Measurements from ENCODE around the gene CAPZB. TPM values are rescaled to one million over a fixed set of nuclear protein-coding genes. Genes with fewer than 3 reads are reported as not detected.
"Not testable (repeated sequence)": the region's sequence is repeated elsewhere in the genome, so short reads cannot be mapped to it uniquely, and the experiment has no call there.

Gene CAPZB
- total RNA-seq, 1 experiment from 2014 or later: 201 TPM

DNA sequence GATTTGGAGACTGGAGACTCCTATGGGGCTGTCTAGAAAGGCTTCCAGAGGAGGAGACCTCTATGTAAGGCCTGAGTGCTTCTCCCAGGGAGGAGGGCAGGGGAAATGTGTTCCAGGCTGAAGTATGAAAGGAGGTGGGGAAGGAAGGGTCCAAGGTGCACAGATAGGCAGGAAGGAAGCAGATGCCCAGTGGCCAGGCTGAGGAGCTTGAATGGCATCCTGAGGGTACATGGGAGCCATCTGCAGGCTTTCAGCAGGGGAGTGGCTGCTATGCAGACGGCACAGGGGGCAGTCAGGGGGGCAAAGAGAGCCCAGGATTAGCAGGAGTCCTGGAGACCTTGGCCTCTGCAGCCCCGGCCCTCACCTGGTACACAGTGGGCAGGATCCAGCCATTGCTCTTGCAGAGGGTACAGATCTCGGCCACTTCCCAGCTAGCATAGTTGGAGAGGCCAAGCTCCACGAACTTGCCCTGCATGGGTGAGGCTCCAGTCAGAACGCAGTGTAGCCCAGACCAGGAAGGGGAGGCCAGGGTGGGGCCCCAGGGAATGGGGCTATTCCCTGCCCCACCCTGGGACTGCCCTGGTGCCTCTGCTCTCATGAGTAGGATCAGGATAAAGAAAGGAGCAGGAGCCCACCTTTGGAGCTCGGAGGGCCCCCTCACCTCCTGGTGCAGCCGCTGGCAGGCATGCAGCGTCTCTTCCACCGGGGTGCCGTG is 177.4 kb downstream of the CAPZB start:
- Histone ChIP-seq H3K4me3 (ENCODE audit: insufficient read depth, low read depth, low read length) (no peak overlapping the region), H3K36me3 (replicated peaks; ENCODE audit: control insufficient read depth, insufficient read depth, low read length) (peaks cover 17% of the 10 kb centered on the region), H3K27me3 (ENCODE audit: control insufficient read depth, insufficient read depth, low read length) (peaks cover 3% of the 10 kb centered on the region; the same call in 1 of the 2 replicates)
- no peak for DNase-seq

DNA sequence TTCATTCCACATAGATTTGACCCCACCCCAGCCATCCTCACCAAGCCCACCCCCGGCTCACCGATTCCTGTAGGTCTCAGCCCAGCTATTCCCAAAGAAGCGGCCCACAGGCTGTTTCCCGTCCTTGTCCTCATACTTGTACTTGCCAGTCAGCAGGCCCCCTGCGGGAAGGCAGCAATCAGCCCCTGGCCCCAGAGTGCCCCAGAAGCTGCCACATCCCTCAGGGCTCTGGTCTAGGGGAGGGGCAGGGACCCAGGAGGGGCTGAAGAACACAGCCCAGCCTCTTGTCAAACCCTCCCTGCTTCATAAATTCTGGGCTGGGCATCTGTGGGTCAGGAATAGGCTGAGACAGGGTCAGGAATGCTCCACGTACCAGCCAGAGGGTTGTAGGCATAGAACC is 178.4 kb downstream of the CAPZB start:
- Histone ChIP-seq H3K27me3 (ENCODE audit: control insufficient read depth, insufficient read depth, low read length) (peaks cover 3% of the 10 kb centered on the region; the same call in 1 of the 2 replicates), H3K4me3 (ENCODE audit: insufficient read depth, low read depth, low read length) (no peak overlapping the region), H3K36me3 (replicated peaks; ENCODE audit: control insufficient read depth, insufficient read depth, low read length) (peaks cover 17% of the 10 kb centered on the region)
- DNase-seq: no peak

DNA sequence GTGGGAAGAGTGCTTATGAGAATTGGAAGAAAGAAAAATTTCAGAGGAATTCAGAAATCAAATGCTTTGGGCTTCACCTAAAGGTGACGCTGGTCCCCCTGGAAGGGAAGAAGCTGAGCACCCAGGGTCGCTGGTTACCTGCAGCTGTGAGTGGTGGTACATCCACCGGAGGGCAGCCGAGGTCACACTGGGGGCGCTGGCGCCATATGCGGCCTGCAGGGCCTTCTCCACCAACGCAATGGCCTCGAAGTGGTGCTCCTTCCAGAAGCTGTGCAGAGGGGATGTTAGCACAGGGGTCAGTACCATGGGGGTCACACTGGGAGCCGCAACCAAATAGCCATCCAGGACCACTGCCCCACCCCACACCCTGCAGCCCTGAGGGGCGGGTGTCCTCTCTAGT is 179.5 kb downstream of the CAPZB start:
- H3K36me3 ChIP-seq (replicated peaks; ENCODE audit: control insufficient read depth, insufficient read depth, low read length): peaks cover 17% of the 10 kb centered on the region
- H3K27me3 ChIP-seq (ENCODE audit: control insufficient read depth, insufficient read depth, low read length): no peaks in the 10 kb centered on the region; the same call in 1 of the 2 replicates
- peak; percentile 23 for DNase-seq
- H3K4me3 ChIP-seq (ENCODE audit: insufficient read depth, low read depth, low read length): no peak overlapping the region

DNA sequence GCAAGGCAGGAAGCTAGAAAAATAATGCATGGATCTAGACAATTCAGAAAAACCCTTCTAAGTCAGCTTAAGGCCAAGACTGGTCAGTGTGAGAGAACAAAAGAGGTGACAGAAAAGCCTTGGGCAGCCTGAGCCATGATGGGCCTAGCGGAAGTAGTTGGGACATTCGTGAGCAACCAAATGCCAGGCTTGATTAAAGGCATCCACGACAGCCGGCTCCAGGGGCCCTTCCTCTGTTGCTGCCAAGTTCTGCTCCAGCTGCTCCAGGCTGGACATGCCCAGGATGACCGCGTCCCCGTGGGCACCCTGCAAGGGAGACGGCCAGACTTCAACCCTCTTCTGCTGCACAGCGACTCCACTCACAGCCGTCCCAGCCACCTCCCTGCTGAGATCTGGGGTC is 181.3 kb downstream of the CAPZB start:
- H3K27me3 ChIP-seq (ENCODE audit: control insufficient read depth, insufficient read depth, low read length); DNase-seq; H3K4me3 ChIP-seq (ENCODE audit: insufficient read depth, low read depth, low read length): not testable (repeated sequence)
- H3K36me3 ChIP-seq (replicated peaks; ENCODE audit: control insufficient read depth, insufficient read depth, low read length): peaks cover 17% of the 10 kb centered on the region

DNA sequence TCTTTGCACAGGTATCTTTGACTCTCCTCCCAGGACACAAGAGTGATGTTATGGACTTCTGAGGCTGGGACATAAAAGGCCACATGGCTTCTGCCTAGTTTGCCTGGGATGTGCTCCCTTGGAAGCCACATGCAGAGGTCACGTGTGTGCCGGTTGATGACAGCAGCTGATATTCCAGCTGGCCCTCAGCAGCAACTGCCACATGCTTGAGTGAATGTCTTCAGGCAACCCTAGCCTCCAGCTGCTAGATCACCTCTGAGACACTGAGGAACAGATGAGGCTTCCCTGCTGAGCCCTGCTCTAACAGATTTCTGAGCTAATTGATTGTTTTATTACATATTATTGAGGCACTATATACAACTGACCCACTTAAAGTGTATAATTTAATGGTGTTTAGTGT is 185.1 kb downstream of the CAPZB start:
- no peak for DNase-seq
- Histone ChIP-seq H3K36me3 (replicated peaks; ENCODE audit: control insufficient read depth, insufficient read depth, low read length) (peaks cover 9% of the 10 kb centered on the region), H3K4me3 (ENCODE audit: insufficient read depth, low read depth, low read length) (no peak overlapping the region), H3K27me3 (ENCODE audit: control insufficient read depth, insufficient read depth, low read length) (no peaks in the 10 kb centered on the region)

DNA sequence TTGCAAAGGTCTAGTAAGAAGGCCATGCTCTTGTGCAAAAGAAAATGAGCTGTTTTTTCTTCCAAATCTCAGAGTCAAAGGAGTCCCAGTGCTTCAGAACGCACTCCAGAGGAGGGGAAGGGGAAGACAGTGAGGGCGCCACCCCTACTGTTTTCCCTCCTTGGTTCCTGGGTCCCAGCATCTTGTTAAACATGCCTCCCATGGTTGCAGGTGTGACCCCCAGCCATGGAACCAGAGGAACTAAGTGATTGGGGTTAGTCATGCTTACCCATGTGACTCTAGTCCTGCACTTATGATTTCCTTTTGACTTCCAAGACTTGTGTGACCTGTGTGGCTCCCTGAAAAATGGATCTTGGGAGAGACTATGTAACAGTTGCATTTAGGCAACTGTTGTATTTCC is 190.7 kb downstream of the CAPZB start:
- DNase-seq: no peak
- Histone ChIP-seq H3K4me3 (ENCODE audit: insufficient read depth, low read depth, low read length) (no peak overlapping the region), H3K27me3 (ENCODE audit: control insufficient read depth, insufficient read depth, low read length) (peaks cover 1% of the 10 kb centered on the region; the same call in 1 of the 2 replicates), H3K36me3 (replicated peaks; ENCODE audit: control insufficient read depth, insufficient read depth, low read length) (no peaks in the 10 kb centered on the region)

DNA sequence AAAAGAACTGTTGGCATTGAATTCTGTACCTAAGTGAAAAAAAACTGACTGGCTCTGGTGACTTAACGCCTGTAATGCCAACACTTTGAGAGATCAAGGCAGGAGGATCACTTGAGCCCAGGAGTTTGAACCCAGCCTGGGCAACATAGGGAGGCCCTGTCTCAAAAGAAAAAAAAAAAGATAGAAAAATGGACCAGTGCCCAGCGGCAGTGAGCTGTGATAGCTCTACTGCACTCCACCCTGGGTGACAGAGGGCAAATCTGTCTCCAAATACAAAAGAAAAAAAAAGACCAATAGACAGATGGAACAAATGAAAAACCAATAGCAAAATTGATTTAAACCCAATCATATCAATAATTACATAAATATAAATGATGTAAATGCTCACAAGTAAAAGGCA is 196.1 kb downstream of the CAPZB start:
- no peak for DNase-seq
- Histone ChIP-seq H3K27me3 (ENCODE audit: control insufficient read depth, insufficient read depth, low read length) (peaks cover 13% of the 10 kb centered on the region), H3K36me3 (replicated peaks; ENCODE audit: control insufficient read depth, insufficient read depth, low read length) (no peaks in the 10 kb centered on the region), H3K4me3 (ENCODE audit: insufficient read depth, low read depth, low read length) (peak overlapping the region; percentile 38; the same call in 1 of the 2 replicates)

Other genes starting within 250 kb of the CAPZB start
- 58.6 and 65.5 TPM in 2 replicates for gene EMC1, start 234.0 kb downstream of the CAPZB start, total RNA-seq (2014; rRNA removed; shearing (Covaris generic))
- 77.4 and 82.4 TPM in 2 replicates for gene MRTO4, start 233.7 kb downstream of the CAPZB start, total RNA-seq (2014; rRNA removed; shearing (Covaris generic))
- 0.69 and 1.8 TPM in 2 replicates for gene AKR7A3, start 196.8 kb downstream of the CAPZB start, total RNA-seq (2014; rRNA removed; shearing (Covaris generic))
- gene AKR7A2, start 173.4 kb downstream of the CAPZB start, total RNA-seq (2014; rRNA removed; shearing (Covaris generic)): 90.2 and 92.4 TPM in 2 replicates
- gene SLC66A1, start 173.2 kb downstream of the CAPZB start, total RNA-seq (2014; rRNA removed; shearing (Covaris generic)): 25.7 and 29.5 TPM in 2 replicates
- gene NBL1, start 158.8 kb upstream of the CAPZB start, total RNA-seq (2014; rRNA removed; shearing (Covaris generic)): 26.9 and 47.4 TPM in 2 replicates
- gene HTR6, start 179.3 kb upstream of the CAPZB start, total RNA-seq (2014; rRNA removed; shearing (Covaris generic)): 0.45 and 1.9 TPM in 2 replicates